SKM-1 treated with dmso at 0.1 percent for 144 hours (cell line): Measurements from ENCODE around the gene CFAP99.

Experiments used
- DNase-seq: peaks from one replicate; lab custom pipeline; 2025; ENCODE audit not compliant: unreplicated experiment; lab: John Stamatoyannopoulos, UW

CFAP99 gene

GRCh38 chr4:2445130-2445529, 26.4 kb downstream of the CFAP99 start:
- no peak for DNase-seq

DNA sequence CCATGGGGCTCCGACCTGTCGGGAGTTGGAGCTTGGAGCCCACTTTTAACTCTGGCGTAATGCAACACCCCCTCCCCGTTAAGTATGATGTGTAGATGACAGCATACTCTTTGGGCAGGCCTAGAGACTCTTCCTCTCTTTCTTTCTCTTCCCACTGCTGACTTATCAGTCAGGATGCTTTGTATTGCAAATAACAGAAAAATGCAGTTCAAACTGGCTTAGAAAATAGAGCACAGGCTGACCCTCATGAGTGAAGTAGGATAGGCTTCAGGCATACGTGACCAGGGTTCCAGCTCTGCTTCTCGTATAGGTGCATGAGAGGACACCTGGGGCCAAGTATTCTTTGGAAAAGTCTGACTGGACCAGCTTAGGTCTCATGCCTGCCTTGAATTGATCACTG, 26.8 kb downstream of the CFAP99 start:
- no peak for DNase-seq

- DNase-seq = no peak
Measured at GRCh38 chr4:2446656-2447564, 28.2 kb downstream of the CFAP99 start.

DNA sequence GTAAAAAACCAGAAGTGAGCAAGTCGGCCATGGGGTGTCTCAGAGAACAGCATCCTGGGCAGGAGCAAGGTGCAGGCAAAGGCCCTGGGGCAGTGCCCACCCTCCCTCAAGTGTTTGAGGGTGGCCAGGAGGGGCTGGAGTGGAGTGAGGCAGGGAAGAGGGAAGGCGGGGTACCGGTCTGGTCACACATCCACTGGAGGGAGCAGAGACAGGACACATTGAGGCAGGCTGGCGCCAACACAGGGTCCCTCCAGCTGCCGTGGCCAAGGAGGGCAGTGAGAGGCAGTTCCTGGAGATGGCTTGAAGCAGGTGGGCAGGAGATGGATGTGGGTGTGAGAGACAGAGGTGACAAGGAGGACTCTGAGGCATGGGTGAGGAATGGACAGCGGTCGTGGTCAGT, 29.8 kb downstream of the CFAP99 start:
- DNase-seq = no peak

DNA sequence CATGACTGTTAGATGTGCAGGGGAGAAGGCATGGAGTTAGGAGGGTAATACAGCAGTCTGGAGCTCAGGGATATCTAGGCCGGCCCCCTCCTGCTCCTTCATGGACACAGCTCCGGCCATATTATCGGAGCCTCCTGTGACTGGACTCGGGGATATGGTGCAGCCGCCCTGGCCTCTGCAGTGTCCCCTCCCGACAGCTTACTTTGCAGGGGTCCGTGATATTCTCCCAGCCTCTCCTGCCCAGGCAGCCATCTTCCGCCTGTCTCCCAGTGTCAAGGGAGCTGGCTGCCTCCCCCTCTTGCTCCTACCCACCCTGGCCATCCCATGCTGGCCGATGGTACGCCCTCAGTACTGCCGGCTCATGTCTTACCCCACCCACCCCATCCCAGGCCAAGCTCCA, 30.3 kb downstream of the CFAP99 start:
- no peak for DNase-seq

DNA sequence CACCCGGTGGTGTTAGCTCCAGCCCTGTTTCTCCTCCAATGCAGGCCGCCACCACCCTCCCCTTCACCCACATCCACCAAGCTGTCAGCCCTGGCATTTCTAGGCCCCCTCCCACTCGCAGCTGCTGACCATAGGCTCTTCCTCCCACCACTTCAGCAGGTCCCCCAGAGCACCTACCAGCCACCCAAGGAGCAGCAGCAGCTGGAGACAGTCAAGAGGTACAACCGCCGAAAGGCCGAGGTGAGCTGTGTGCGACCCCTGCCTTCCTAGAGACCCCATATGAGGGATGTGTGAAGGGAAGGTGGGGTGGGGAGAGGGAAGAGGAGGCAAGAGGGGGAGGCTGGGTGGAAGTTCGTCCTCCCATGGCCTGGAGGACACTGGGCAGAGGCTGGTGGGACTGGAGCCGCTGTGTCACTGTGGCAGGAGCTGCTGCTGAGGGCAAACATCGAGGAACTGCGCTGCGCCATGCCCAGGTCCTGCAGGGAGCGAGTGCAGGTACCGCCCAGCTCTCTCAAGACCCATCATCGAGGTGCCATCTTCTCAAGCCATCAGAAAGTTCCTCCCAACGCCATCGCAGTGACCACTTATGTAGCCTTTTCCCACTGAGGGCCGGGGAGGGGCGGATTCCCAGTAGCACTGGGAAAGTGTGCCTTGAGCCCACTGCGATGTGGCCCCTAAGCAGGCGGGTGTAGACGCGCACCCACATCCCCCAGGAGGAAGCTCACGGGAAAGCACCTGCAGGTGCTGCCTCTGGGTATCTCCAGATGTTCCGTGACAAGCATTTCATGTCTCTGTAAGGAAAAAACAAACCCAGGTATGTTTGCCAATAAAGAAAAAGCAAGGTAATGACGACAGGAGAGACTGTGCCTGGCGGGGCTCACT, 31.0 kb downstream of the CFAP99 start:
- no peak for DNase-seq

DNA sequence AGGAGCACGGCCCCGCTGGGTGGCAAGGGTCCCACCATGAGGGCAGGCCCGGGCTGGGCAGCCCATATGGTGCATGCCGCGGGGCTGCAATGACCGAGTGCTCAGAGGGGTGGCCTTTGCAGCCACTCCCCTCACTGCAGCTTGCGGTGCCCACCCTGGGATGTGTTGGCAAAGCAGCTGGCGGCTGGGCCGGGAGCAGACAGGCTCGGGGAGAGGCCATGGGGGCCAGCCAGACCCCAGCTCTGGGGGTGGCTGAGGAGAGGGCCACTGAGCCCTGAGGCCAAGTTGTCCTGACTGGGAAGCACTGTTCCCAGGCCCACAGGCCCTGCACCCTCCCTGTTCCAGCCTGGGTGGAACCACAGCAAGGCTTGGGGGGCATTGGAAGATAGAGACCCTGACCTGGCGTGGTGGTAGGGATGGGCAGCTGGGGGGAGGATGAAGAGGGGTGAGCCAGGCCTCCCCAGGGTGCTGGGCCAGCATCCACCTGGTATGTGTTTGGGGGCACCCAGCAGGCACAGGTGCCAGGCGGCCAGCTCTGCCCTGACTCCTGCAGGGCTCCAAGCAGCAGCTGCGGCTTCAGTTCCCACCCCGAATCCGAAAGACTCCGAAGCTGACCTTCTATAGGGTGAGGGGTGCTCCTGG, 31.8 kb downstream of the CFAP99 start:
- no peak for DNase-seq

DNA sequence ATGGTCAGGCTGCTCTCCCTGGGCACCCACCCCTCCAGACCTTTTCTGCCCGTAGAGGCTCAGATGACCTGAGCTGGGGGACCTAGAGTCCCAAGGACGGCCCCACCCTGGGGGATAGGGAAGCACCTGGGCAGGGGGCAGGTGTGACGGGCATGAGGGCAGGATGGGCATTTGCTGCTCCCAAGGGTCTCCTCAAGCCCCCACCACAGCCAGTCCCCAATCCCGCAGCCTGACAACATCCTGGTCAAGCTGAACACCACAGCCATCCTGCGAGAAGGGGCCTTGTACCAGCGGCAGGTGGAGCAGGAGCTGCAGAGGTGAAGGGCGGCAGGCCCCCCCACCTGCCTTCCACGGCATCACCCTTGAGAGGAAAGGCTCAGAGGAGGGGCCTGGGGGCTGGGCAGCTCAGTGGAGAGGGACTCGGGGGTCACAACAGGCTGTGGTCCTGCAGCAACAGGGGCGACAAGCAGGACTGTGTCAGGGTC, 32.3 kb downstream of the CFAP99 start:
- no peak for DNase-seq

DNA sequence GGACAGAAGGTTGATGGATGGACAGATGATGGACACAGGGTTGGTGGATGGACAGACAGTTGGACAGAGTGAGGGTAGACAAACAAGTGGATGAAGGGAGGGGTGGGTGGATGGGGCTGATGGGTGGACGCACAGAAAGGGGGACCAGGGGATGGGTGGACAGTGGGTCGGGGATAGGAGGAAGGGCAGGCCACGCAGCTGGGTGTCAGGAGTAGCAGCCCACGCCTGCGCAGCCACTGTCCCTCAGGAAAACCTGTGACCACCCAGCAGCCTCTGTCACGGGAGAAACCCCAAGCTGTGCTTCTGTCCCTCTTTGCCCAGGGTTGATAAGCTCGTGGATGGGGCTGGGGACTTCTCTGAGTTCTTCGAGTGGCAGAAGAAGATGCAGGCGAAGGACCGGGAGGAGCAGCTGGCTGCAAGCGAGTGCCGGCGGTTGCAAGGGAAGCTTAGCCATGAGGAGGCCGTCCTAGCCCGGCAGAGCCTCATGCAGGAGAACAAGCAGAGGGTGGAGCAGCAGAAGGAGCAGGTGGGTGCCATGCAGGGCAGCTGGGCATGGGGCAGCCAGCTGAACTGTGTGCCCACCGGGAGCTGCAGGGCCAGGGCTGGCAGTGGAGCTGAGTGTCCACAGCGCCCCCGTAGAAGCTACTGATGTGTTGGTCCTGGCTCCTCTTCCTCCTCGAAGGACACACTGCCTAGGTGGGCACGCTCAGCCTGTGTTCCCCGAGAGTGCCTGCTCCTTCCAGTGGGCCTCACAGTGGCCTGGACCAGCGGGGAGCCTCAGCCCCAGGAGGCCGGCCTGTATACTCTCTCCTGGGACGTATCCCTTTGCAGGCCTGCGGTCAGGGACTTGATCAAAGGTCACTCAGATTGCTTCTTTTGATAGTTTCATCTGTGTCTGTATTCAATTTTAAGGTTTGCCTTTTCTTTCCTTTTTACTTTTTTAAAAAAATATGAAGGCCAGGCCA, 33.3 kb downstream of the CFAP99 start:
- no peak for DNase-seq

DNA sequence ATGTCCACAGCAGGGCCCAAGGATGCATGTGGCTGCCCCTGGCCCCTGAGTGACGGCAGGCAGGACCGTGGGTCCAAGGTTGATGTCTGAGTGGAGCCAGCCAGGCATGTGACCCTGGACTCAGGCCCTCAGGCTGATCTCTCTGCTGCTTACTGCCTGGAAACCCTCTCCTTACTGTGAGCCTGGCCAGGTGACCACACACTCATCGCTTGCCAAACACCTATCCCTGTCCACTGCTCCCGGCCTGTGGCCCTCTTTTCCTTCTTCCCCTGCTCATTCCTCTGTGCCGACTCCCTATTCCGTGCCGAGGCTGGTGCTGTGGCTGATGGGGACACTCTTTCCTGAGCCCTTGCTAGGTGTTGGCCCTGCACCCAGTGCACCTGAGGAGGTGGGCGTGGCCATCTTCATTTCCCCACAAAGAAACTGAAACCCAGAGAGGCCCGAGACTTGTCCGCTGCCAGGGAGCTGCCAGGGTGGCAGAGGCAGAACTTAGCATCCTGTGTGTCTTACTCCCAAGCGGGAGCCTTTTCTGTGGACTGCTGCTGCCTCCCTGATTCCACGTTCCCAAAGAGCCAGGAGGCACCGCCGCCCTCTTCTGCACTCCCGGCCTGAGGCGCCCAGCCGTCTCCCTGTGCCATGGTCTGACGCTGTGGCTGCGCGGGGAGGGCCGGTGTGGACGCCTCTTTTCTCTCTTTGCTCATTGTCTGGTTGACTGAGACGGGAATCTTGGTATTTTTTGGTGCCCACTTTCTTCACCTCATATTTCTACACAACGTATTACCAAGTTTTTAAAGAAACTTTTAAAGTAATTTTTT, 38.9 kb downstream of the CFAP99 start:
- DNase-seq = no peak

- no peak for DNase-seq
Measured at GRCh38 chr4:2458546-2459491, 40.1 kb downstream of the CFAP99 start.

DNA sequence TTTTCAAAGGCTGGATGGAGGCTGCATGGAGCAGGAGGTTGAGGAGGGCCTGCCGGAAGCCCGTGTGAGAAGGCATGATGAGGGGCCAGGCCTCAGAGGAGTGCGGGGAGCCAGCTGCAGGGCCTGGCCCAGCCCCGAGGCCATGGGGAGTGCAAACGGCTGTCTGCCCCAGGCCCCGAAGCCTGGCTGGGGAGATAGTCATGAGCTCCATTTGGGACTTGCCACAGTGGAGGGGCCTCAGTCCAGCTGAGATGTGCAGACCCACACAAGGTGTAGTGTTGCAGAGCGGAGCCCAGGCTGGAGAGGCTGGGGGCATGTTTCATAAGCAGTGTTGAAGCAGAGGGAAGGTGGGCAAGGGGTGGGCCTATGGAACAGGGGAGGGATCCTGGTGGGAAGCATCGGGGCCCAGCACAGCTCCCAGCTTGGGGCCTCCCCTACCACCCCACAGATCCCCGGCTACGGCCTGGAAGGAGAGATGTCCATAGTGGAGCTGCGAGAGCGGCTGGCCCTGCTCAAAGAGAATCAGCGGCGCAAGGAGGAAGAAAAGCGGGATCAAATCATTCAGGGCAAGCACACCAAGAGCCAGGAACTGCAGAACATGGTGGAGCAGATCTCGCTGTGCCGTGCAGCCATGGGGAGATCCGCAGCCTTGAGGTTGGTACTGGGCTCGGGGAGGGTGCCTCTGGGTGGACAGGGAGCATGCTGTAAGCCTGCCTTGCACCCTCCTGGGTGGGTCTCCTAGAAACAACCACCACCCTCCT, 41.0 kb downstream of the CFAP99 start:
- DNase-seq = no peak

GRCh38 chr4:2461246-2461960, 42.6 kb downstream of the CFAP99 start:
- no peak for DNase-seq

GRCh38 chr4:2462218-2462991, 43.6 kb downstream of the CFAP99 start:
- peak; percentile 38 for DNase-seq

DNA sequence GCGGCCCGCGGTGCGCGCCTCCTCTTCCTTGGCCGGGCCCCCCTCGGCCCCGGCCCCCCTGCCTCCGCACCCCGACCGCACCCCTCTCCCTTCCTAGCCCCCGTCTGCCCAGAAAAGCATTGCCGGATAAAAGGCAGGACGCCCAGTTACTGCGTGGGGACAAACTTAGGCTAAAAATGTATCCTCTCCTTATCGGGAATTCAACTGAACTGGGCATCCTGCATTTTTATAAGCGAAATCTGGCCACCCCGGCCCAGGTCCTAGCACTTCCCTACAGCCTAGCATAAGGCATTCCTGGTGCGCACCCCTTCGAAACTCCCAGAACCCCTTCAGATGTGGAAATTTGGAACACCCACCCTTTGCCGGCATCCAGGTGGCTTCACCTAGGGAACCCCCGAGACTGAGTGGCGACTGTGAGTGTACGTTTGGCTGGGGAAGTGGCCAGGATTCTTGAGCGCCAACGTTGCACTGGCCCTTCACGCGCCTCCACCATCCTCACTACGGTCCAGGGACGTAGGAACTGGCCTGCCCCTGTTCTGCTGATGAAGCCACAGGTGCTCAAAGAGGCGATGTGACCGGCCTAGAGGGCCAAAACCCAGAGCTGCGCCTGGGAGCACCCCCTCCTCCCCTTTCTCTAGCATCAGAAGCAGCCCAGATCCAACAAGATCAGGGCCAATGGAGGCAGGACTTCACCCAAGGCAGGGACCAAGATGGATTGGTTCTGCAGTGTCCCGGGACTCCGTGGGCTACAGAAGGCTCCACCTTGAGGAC, 44.4 kb downstream of the CFAP99 start:
- DNase-seq = no peak
